GM12865 (cell line): ENCODE results near the gene ZP2.

Source experiments
- DNase-seq: peaks from one replicate; pipeline ENCODE4 v3.0.0; 2010; ENCODE audit warnings: low read depth
- H3K4me3 ChIP-seq: 2 replicates; pipeline ENCODE4 v1.5.1; 2011; ENCODE audit warnings: mild to moderate bottlenecking, low read depth, low read length, control low read depth
- CTCF ChIP-seq: IDR thresholded peaks from 2 replicates; pipeline ENCODE4 v1.5.1; 2011; ENCODE audit warnings: low read length, control low read depth, low read depth, inconsistent platforms; ENCODE audit not compliant: insufficient read depth; ENCODE audit errors: missing control alignments

Gene ZP2

GRCh38 chr16:21242756-21243155 is 31.4 kb upstream of the ZP2 start:
- no peak overlapping the region for H3K4me3 ChIP-seq
- DNase-seq, result no peak
- TF ChIP-seq CTCF, result no peak

- no peak for DNase-seq
- no peak for TF ChIP-seq CTCF
- no peak overlapping the region for H3K4me3 ChIP-seq
Observed at GRCh38 chr16:21239646-21240045, 28.3 kb upstream of the ZP2 start.

GRCh38 chr16:21236831-21237230 is 25.5 kb upstream of the ZP2 start:
- no peak for DNase-seq
- no peak overlapping the region for H3K4me3 ChIP-seq
- no peak for TF ChIP-seq CTCF

- H3K4me3 ChIP-seq, result no peak overlapping the region
- TF ChIP-seq CTCF, result no peak
- no peak for DNase-seq
Observed at GRCh38 chr16:21235199-21235585, 23.8 kb upstream of the ZP2 start.

- TF ChIP-seq CTCF, result no peak
- no peak for DNase-seq
- H3K4me3 ChIP-seq, result no peak within 1 kb of the TSS
Observed at GRCh38 chr16:21233521-21234150, 22.3 kb upstream of the ZP2 start, which contains the start of gene ANKS4B. TSS of gene ANKS4B (plus strand) at chr16:21233699. CDS start at chr16:21233738, 39 bp downstream.

- no peak for DNase-seq
- H3K4me3 ChIP-seq, result no peak overlapping the region
- TF ChIP-seq CTCF, result no peak
Observed at GRCh38 chr16:21233045-21233520, 21.7 kb upstream of the ZP2 start.

GRCh38 chr16:21228361-21228872 is 17.0 kb upstream of the ZP2 start:
- DNase-seq, result no peak
- no peak overlapping the region for H3K4me3 ChIP-seq
- no peak for TF ChIP-seq CTCF
